Gastrocnemius medialis (tissue), 4 donors: ENCODE data around the gene SLC39A11.

Experiments used
- POLR2A ChIP-seq, 2 donors: fragments of 450-650 bp; IDR thresholded peaks; one replicate each; pipeline ENCODE4 v1.6.1; 2017; ENCODE audit warnings: antibody characterized with exemption in 2 of 2, mild to moderate bottlenecking in 2 of 2, moderate library complexity in 2 of 2
- TF ChIP-seq, protein P1 (sequence below), 5 experiments: fragments of 450-650 bp in 3 of 5; fragments of 200-600 bp in 2 of 5; sonication (generic) in 2 of 5; IDR thresholded peaks in 4 of 5; conservative IDR thresholded peaks in 1 of 5; 1 replicate in 4 of 5; 2 replicates in 1 of 5; pipeline ENCODE4 v1.5.1; 2016 to 2019; ENCODE audit warnings: antibody characterized with exemption in 5 of 5, mild to moderate bottlenecking in 3 of 5, moderate library complexity in 3 of 5

DNA sequence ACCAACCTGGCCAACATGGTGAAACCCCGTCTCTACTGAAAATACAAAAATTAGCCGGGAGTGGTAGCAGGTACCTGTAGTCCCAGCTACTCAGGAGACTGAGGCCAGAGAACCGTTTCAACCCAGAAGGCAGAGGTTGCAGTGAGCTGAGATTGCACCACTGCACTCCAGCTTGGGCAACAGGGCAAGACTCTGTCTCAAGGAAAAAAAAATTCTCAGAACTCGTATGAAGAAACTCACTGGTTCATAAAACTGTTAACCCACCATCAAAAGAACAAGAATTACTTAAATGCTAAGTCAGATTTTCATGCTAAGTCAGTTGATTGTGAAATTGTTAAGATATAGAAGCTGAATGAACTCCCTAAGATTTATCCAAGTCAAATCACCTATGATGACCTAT, 31.3 kb downstream of the SLC39A11 start:
- TF ChIP-seq, protein P1, sequence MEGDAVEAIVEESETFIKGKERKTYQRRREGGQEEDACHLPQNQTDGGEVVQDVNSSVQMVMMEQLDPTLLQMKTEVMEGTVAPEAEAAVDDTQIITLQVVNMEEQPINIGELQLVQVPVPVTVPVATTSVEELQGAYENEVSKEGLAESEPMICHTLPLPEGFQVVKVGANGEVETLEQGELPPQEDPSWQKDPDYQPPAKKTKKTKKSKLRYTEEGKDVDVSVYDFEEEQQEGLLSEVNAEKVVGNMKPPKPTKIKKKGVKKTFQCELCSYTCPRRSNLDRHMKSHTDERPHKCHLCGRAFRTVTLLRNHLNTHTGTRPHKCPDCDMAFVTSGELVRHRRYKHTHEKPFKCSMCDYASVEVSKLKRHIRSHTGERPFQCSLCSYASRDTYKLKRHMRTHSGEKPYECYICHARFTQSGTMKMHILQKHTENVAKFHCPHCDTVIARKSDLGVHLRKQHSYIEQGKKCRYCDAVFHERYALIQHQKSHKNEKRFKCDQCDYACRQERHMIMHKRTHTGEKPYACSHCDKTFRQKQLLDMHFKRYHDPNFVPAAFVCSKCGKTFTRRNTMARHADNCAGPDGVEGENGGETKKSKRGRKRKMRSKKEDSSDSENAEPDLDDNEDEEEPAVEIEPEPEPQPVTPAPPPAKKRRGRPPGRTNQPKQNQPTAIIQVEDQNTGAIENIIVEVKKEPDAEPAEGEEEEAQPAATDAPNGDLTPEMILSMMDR (IDR thresholded peaks at IDR 0.05 in 4 of 5, conservative IDR thresholded peaks at IDR 0.05 in 1 of 5) = no peak
- TF ChIP-seq POLR2A (IDR thresholded peaks at IDR 0.05) = no peak
